ENCODE results near the gene PIGQ. TPM values are rescaled to one million over a fixed set of nuclear protein-coding genes. Genes with fewer than 3 reads are reported as not detected.

PIGQ gene
- total and polyA plus RNA-seq, 2 of the 8 experiments (the other 6 are each of a cell fraction or from before 2014, with no cell fraction given) = 36.0 to 49.2 TPM

- Histone ChIP-seq H3K9me3 (ENCODE audit: insufficient read depth in 2 of 2, low read depth in 1 of 2, low read length in 1 of 2) (no peaks in the 10 kb centered on the region), H2BK12ac (ENCODE audit: low read depth, low read length) (no peak overlapping the region), H3K27ac (ENCODE audit: low read depth, low read length) (no peak overlapping the region), H4K5ac (ENCODE audit: insufficient read length, low read depth, low read length) (no peak overlapping the region), H3K36me3 (ENCODE audit: control insufficient read depth in 2 of 4, insufficient read depth in 4 of 4, low read length in 3 of 4) (peaks cover 0 to 4% (median 1%) of the 10 kb centered on the region in 4 experiments; a peak in 3 of 8 replicates), H2BK120ac (replicated peaks; ENCODE audit: low read depth, low read length) (no peak overlapping the region), H3K23ac (ENCODE audit: insufficient read length) (no peak overlapping the region), H3K23me2 (ENCODE audit: low read depth, low read length) (peaks cover 7% of the 10 kb centered on the region; the same call in 1 of the 2 replicates), H4K20me1 (replicated peaks in 1 of 2; ENCODE audit: control insufficient read depth in 1 of 2, insufficient read depth in 2 of 2, low read length in 2 of 2) (peaks cover 10 to 23% of the 10 kb centered on the region in 2 experiments), H2AFZ (ENCODE audit: low read length) (no peak overlapping the region), H3K79me2 (ENCODE audit: control insufficient read depth in 1 of 2, insufficient read depth in 2 of 2, low read length in 2 of 2) (peaks cover 5 to 21% of the 10 kb centered on the region in 2 experiments; a peak in 3 of 4 replicates), H3K4me1 (replicated peaks in 1 of 4; ENCODE audit: control insufficient read depth in 3 of 4, insufficient read depth in 4 of 4, low read length in 3 of 4) (peaks cover 0 to 25% (median 13%) of the 10 kb centered on the region in 4 experiments; a peak in 5 of 7 replicates), H2AK5ac (ENCODE audit: low read depth, low read length) (no peak overlapping the region), H3K4me3 (ENCODE audit: extremely low read depth in 1 of 4, insufficient read depth in 2 of 4, low read depth in 3 of 4, low read length in 4 of 4) (no peak overlapping the region), H3K4ac (replicated peaks; ENCODE audit: insufficient read length, low read depth, low read length) (no peak overlapping the region), H2BK20ac (ENCODE audit: low read length) (no peak overlapping the region), H3K14ac (ENCODE audit: insufficient read length) (no peak overlapping the region), H4K91ac (replicated peaks; ENCODE audit: insufficient read length, low read length) (no peak overlapping the region), H3K18ac (ENCODE audit: extremely low read depth, low read length) (no peak overlapping the region), H3K56ac (replicated peaks; ENCODE audit: insufficient read length, low read depth, low read length) (no peak overlapping the region), H3K79me1 (ENCODE audit: low read depth, low read length) (peaks cover 3% of the 10 kb centered on the region; the same call in 1 of the 2 replicates), H4K8ac (ENCODE audit: extremely low read depth, insufficient read depth, low read length) (no peak overlapping the region), H3K27me3 (replicated peaks in 1 of 4; ENCODE audit: control insufficient read depth in 3 of 4, extremely low read depth in 1 of 4, insufficient read depth in 3 of 4, low read length in 3 of 4) (no peaks in the 10 kb centered on the region), H2BK5ac (ENCODE audit: low read depth, low read length) (no peak overlapping the region), H3K4me2 (ENCODE audit: insufficient read depth in 1 of 2, low read depth in 2 of 2, low read length in 2 of 2) (no peak overlapping the region; a peak in 1 of 4 replicates), H3K9ac (replicated peaks in 1 of 4; ENCODE audit: extremely low read depth in 1 of 4, low read depth in 3 of 4, low read length in 3 of 4) (no peak overlapping the region), H2BK15ac (ENCODE audit: low read length) (no peak overlapping the region)
- FAIRE-seq (no peak), DNase-seq (ENCODE audit: low read depth in 1 of 2, low spot score in 2 of 2) (no peak)
- ChIA-PET CTCF (ENCODE audit: partially characterized antibody) (interaction anchor here (0.6 to 1.5 kb wide), 6 partner anchors 15 to 133 kb away, joined by 3 to 4 read pairs (median 3); no protein-coding TSS in a partner anchor), POLR2A (ENCODE audit: partially characterized antibody) (interaction anchor here (0.8 to 1.5 kb wide), 5 partner anchors 9 to 166 kb away, joined by 3 to 6 read pairs (median 4); partner anchors contain the start of genes NME4 and WDR24)
- 94% methylated on average over 22 of the region's 24 CpGs; no CpG with 5 or more reads in 1 of the 2 experiments for WGBS, 2 experiments (ENCODE audit: extremely low coverage in 1 of 2, insufficient coverage in 1 of 2, insufficient read length in 1 of 2, insufficient replicate concordance in 2 of 2, low coverage in 1 of 2, low lambda C conversion rate in 2 of 2, missing lambda C conversion rate in 1 of 2)
- TF ChIP-seq POLR2AphosphoS5 (IDR thresholded peaks at IDR 0.05; ENCODE audit: low read depth, low read length) = peak; percentile 40; the same call in 1 of the 2 replicates
- no peak for TF ChIP-seq SP1 (IDR thresholded peaks at IDR 0.05; ENCODE audit: low read depth, low read length)
These were observed 45.3 kb upstream of the PIGQ start for GRCh38 chr16:524274-525040.

All from H1 (cell line).